SK-N-SH (cell line): ENCODE measurements around the gene C6orf141. TPM values are rescaled to one million over a fixed set of nuclear protein-coding genes. Genes with fewer than 3 reads are reported as not detected.

ENCODE experiments used
- CTCF ChIA-PET: fragments of 300-600, 350-600 bp; formaldehyde crosslinking; extraction: SDS; loops from one replicate; lab custom pipeline; 2021; lab: Yijun Ruan, JAX
- POLR2A ChIA-PET: fragments of 350-600 bp; sonication (Branson Sonifier 250); formaldehyde crosslinking; extraction: SDS; loops from one replicate; lab custom pipeline; 2020; ENCODE audit warnings: antibody characterized with exemption, inconsistent platforms; lab: Yijun Ruan, JAX
- DNase-seq: peaks from one replicate; pipeline ENCODE4 v3.0.0; 2012
- H2AFZ ChIP-seq: fragments of 200-600 bp; sonication (generic); 2 replicates; pipeline ENCODE4 v1.8.1; 2016; ENCODE audit warnings: antibody characterized with exemption, mild to moderate bottlenecking, low read depth
- H3F3A ChIP-seq: fragments of 200-600 bp; sonication (generic); replicated peaks from 2 replicates; pipeline ENCODE3; 2016; ENCODE audit warnings: antibody characterized with exemption, mild to moderate bottlenecking; ENCODE audit not compliant: insufficient read depth
- H3K27ac ChIP-seq, 2 experiments: fragments of 200-500 bp in 1 of 2; fragments of 200-600 bp in 1 of 2; sonication (Bioruptor generic) in 1 of 2; sonication (generic), shearing (Covaris generic) in 1 of 2; 2 replicates each; pipeline versions ENCODE4 v1.5.1 to v1.6.1; 2014 to 2016; ENCODE audit warnings: low read depth in 2 of 2, inconsistent platforms in 1 of 2, low read length in 1 of 2, mild to moderate bottlenecking in 1 of 2, mixed read lengths in 1 of 2
- H3K27me3 ChIP-seq: fragments of 200-600 bp; sonication (generic), shearing (Covaris generic); 2 replicates; pipeline ENCODE4 v1.6.1; 2016; ENCODE audit warnings: mixed run types; ENCODE audit not compliant: insufficient read depth
- H3K36me3 ChIP-seq, 2 experiments: fragments of 200-500 bp in 1 of 2; fragments of 200-600 bp in 1 of 2; sonication (Bioruptor generic) in 1 of 2; sonication (generic) in 1 of 2; replicated peaks in 1 of 2; 2 replicates each; pipeline versions ENCODE3 to v1.5.1; 2014 to 2016; ENCODE audit warnings: low read length in 1 of 2, mild to moderate bottlenecking in 1 of 2; ENCODE audit not compliant: insufficient read depth in 2 of 2, control insufficient read depth in 1 of 2
- H3K4me1 ChIP-seq, 2 experiments: fragments of 200-500 bp in 1 of 2; fragments of 200-600 bp in 1 of 2; sonication (Bioruptor generic) in 1 of 2; sonication (generic), shearing (Covaris generic) in 1 of 2; 2 replicates each; pipeline versions ENCODE4 v1.5.1 to v1.6.1; 2014 to 2016; ENCODE audit warnings: low read depth in 1 of 2, low read length in 1 of 2, mixed run types in 1 of 2; ENCODE audit not compliant: insufficient read depth in 2 of 2, control insufficient read depth in 1 of 2
- H3K4me2 ChIP-seq: fragments of 200-600 bp; sonication (generic), shearing (Covaris generic); 2 replicates; pipeline ENCODE4 v1.6.1; 2017; ENCODE audit warnings: mixed run types
- H3K4me3 ChIP-seq, 2 experiments: fragments of 200-500 bp in 1 of 2; fragments of 200-600 bp in 1 of 2; sonication (Bioruptor generic) in 1 of 2; sonication (generic), shearing (Covaris generic) in 1 of 2; 2 replicates each; pipeline versions ENCODE4 v1.5.1 to v1.8.1; 2014 to 2016; ENCODE audit warnings: low read depth in 2 of 2, inconsistent platforms in 1 of 2, low read length in 1 of 2, mild to moderate bottlenecking in 1 of 2, mixed read lengths in 1 of 2, moderate library complexity in 1 of 2
- H3K79me2 ChIP-seq: fragments of 200-600 bp; sonication (generic); 2 replicates; pipeline ENCODE4 v1.8.1; 2017; ENCODE audit warnings: mild to moderate bottlenecking; ENCODE audit not compliant: insufficient read depth
- H3K9ac ChIP-seq: fragments of 200-600 bp; sonication (generic); 2 replicates; pipeline ENCODE4 v1.6.1; 2017; ENCODE audit warnings: mixed run types
- H3K9me2 ChIP-seq: fragments of 200-600 bp; sonication (generic); 2 replicates; pipeline ENCODE4 v1.6.1; 2017; ENCODE audit warnings: mixed run types
- H3K9me3 ChIP-seq: fragments of 200-600 bp; sonication (generic); 2 replicates; pipeline ENCODE4 v1.6.1; 2017; ENCODE audit warnings: mixed run types, mild to moderate bottlenecking, moderate library complexity
- H4K20me1 ChIP-seq: fragments of 200-600 bp; sonication (generic); 2 replicates; pipeline ENCODE4 v1.6.1; 2017; ENCODE audit warnings: mild to moderate bottlenecking, mixed run types; ENCODE audit not compliant: insufficient read depth
- CHD2 ChIP-seq: fragments of 150-350 bp; IDR thresholded peaks from 2 replicates; pipeline ENCODE4 v1.6.1; 2018; ENCODE audit warnings: low read length; ENCODE audit not compliant: partially characterized antibody
- EZH2phosphoT487 ChIP-seq: fragments of 200-600 bp; sonication (generic); IDR thresholded peaks from 2 replicates; pipeline ENCODE4 v1.6.1; 2017; ENCODE audit warnings: low read depth, mixed run types, mild to moderate bottlenecking, antibody characterized with exemption, moderate library complexity, borderline replicate concordance
- FOXJ3 ChIP-seq: sonication (generic); formaldehyde crosslinking; IDR thresholded peaks from 2 replicates; pipeline ENCODE4 v1.5.1; 2020; ENCODE audit warnings: mild to moderate bottlenecking, missing genetic modification reagents
- FOXM1 ChIP-seq: IDR thresholded peaks from 2 replicates; pipeline ENCODE4 v1.4.0; 2012; ENCODE audit warnings: low read depth, mild to moderate bottlenecking
- GATA2 ChIP-seq: sonication (generic); formaldehyde crosslinking; IDR thresholded peaks from 2 replicates; pipeline ENCODE4 v1.5.0; 2020; ENCODE audit warnings: mild to moderate bottlenecking, missing genetic modification reagents
- JUND ChIP-seq: IDR thresholded peaks from 2 replicates; pipeline ENCODE4 v1.4.0; 2012
- NFIC ChIP-seq: IDR thresholded peaks from 2 replicates; pipeline ENCODE4 v1.4.0; 2012; ENCODE audit warnings: borderline replicate concordance
- RAD21 ChIP-seq: IDR thresholded peaks from 2 replicates; pipeline ENCODE4 v1.6.1; 2012; ENCODE audit warnings: mild to moderate bottlenecking, low read length
- RFX5 ChIP-seq: IDR thresholded peaks from 2 replicates; pipeline ENCODE4 v1.6.1; 2012; ENCODE audit warnings: mild to moderate bottlenecking, improper control_type of control experiment, low read length
- RXRA ChIP-seq: IDR thresholded peaks from 2 replicates; pipeline ENCODE4 v1.4.0; 2012; ENCODE audit warnings: low read depth, mild to moderate bottlenecking, borderline replicate concordance
- SMC3 ChIP-seq: IDR thresholded peaks from 2 replicates; pipeline ENCODE4 v1.6.1; 2012; ENCODE audit warnings: low read depth, low read length, improper control_type of control experiment
- TAF1 ChIP-seq: IDR thresholded peaks from 2 replicates; pipeline ENCODE4 v1.6.1; 2012; ENCODE audit warnings: low read depth, mild to moderate bottlenecking, low read length, moderate library complexity, borderline replicate concordance
- TCF12 ChIP-seq: IDR thresholded peaks from 2 replicates; pipeline ENCODE4 v1.4.0; 2012
- YY1 ChIP-seq: IDR thresholded peaks from 2 replicates; pipeline ENCODE4 v1.4.0; 2012; ENCODE audit warnings: low read depth, mild to moderate bottlenecking
- WGBS: methylation state at CpG from one replicate; pipeline ENCODE4 v1.1.6; 2017; ENCODE audit warnings: low lambda C conversion rate; 5-methylcytosine and 5-hydroxymethylcytosine counted together
- polyA plus RNA-seq, 3 experiments: library from polyadenylated mRNA; depleted of rRNA; stranded (reverse); fragments of >200 nt; gene quantifications; 2 replicates each; pipeline ENCODE4 v1.2.3, GENCODE V29; 2012
- TF ChIP-seq, protein P1 (sequence below): IDR thresholded peaks from 2 replicates; pipeline ENCODE4 v1.4.0; 2012; ENCODE audit warnings: low read depth, borderline replicate concordance
- TF ChIP-seq, protein P2 (sequence below): IDR thresholded peaks from 2 replicates; pipeline ENCODE4; 2012
- TF ChIP-seq, protein P3 (sequence below): fragments of 200-600 bp; sonication (generic); IDR thresholded peaks from 2 replicates; pipeline ENCODE4 v1.6.1; 2017; ENCODE audit warnings: antibody characterized with exemption, mild to moderate bottlenecking, moderate library complexity
- TF ChIP-seq, protein P4 (sequence below): fragments of 150-350 bp; IDR thresholded peaks from 2 replicates; pipeline ENCODE4 v1.6.1; 2017; ENCODE audit warnings: antibody characterized with exemption, low read length, low read depth, borderline replicate concordance
- TF ChIP-seq, protein P5 (sequence below): IDR thresholded peaks from 2 replicates; pipeline ENCODE4 v1.6.1; 2012; ENCODE audit warnings: mild to moderate bottlenecking, low read depth, low read length, moderate library complexity

The C6orf141 gene
- polyA plus RNA-seq, 1 of the 3 experiments (the other 2 are of a cell fraction): not detected

DNA sequence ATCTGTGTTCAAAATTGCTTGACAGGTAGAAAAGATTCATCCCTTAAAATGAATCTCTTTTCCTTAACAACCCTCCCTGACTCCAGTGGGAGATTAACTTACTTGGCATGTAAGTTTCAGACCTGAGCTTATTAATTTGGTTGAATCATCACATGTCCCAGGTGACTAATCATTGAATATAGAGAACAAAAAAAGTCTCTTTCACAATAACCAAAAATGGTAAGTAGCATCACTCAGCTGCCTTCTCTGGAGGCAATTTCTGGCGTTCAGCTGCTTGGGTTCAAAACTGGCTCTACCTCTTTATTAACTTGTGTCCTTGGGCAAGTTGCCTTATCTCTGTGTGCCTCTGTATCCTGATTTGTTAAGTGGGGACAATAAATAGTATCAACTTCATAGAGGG is 2.9 kb downstream of the C6orf141 start:
- no peaks in the 10 kb centered on the region for H3K36me3 ChIP-seq
- WGBS: 17% methylated on average over 1 of the region's 1 CpG
- no peak for TF ChIP-seq JUND
- TF ChIP-seq FOXM1: no peak
- TF ChIP-seq RFX5: no peak
- TF ChIP-seq EZH2phosphoT487: no peak
- TF ChIP-seq, protein P1, sequence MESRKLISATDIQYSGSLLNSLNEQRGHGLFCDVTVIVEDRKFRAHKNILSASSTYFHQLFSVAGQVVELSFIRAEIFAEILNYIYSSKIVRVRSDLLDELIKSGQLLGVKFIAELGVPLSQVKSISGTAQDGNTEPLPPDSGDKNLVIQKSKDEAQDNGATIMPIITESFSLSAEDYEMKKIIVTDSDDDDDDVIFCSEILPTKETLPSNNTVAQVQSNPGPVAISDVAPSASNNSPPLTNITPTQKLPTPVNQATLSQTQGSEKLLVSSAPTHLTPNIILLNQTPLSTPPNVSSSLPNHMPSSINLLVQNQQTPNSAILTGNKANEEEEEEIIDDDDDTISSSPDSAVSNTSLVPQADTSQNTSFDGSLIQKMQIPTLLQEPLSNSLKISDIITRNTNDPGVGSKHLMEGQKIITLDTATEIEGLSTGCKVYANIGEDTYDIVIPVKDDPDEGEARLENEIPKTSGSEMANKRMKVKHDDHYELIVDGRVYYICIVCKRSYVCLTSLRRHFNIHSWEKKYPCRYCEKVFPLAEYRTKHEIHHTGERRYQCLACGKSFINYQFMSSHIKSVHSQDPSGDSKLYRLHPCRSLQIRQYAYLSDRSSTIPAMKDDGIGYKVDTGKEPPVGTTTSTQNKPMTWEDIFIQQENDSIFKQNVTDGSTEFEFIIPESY: no peak
- TF ChIP-seq, protein P2, sequence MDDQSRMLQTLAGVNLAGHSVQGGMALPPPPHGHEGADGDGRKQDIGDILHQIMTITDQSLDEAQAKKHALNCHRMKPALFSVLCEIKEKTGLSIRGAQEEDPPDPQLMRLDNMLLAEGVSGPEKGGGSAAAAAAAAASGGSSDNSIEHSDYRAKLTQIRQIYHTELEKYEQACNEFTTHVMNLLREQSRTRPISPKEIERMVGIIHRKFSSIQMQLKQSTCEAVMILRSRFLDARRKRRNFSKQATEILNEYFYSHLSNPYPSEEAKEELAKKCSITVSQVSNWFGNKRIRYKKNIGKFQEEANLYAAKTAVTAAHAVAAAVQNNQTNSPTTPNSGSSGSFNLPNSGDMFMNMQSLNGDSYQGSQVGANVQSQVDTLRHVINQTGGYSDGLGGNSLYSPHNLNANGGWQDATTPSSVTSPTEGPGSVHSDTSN: no peak
- no peak for TF ChIP-seq FOXJ3 (CRISPR knock-in tag)
- no peak for TF ChIP-seq NFIC
- TF ChIP-seq, protein P3, sequence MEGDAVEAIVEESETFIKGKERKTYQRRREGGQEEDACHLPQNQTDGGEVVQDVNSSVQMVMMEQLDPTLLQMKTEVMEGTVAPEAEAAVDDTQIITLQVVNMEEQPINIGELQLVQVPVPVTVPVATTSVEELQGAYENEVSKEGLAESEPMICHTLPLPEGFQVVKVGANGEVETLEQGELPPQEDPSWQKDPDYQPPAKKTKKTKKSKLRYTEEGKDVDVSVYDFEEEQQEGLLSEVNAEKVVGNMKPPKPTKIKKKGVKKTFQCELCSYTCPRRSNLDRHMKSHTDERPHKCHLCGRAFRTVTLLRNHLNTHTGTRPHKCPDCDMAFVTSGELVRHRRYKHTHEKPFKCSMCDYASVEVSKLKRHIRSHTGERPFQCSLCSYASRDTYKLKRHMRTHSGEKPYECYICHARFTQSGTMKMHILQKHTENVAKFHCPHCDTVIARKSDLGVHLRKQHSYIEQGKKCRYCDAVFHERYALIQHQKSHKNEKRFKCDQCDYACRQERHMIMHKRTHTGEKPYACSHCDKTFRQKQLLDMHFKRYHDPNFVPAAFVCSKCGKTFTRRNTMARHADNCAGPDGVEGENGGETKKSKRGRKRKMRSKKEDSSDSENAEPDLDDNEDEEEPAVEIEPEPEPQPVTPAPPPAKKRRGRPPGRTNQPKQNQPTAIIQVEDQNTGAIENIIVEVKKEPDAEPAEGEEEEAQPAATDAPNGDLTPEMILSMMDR: no peak
- no peak for TF ChIP-seq TCF12
- no peak for TF ChIP-seq CHD2
- TF ChIP-seq RAD21: no peak
- TF ChIP-seq RXRA: no peak
- TF ChIP-seq, protein P4, sequence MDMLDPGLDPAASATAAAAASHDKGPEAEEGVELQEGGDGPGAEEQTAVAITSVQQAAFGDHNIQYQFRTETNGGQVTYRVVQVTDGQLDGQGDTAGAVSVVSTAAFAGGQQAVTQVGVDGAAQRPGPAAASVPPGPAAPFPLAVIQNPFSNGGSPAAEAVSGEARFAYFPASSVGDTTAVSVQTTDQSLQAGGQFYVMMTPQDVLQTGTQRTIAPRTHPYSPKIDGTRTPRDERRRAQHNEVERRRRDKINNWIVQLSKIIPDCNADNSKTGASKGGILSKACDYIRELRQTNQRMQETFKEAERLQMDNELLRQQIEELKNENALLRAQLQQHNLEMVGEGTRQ: no peak
- TF ChIP-seq SMC3: no peak
- TF ChIP-seq, protein P5, sequence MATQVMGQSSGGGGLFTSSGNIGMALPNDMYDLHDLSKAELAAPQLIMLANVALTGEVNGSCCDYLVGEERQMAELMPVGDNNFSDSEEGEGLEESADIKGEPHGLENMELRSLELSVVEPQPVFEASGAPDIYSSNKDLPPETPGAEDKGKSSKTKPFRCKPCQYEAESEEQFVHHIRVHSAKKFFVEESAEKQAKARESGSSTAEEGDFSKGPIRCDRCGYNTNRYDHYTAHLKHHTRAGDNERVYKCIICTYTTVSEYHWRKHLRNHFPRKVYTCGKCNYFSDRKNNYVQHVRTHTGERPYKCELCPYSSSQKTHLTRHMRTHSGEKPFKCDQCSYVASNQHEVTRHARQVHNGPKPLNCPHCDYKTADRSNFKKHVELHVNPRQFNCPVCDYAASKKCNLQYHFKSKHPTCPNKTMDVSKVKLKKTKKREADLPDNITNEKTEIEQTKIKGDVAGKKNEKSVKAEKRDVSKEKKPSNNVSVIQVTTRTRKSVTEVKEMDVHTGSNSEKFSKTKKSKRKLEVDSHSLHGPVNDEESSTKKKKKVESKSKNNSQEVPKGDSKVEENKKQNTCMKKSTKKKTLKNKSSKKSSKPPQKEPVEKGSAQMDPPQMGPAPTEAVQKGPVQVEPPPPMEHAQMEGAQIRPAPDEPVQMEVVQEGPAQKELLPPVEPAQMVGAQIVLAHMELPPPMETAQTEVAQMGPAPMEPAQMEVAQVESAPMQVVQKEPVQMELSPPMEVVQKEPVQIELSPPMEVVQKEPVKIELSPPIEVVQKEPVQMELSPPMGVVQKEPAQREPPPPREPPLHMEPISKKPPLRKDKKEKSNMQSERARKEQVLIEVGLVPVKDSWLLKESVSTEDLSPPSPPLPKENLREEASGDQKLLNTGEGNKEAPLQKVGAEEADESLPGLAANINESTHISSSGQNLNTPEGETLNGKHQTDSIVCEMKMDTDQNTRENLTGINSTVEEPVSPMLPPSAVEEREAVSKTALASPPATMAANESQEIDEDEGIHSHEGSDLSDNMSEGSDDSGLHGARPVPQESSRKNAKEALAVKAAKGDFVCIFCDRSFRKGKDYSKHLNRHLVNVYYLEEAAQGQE: no peak
- no peak for TF ChIP-seq YY1
- TF ChIP-seq GATA2 (CRISPR knock-in tag): no peak
- TF ChIP-seq TAF1: no peak
- ChIA-PET POLR2A (no interaction called here), CTCF (interaction anchor here (1.6 kb wide), 1 partner anchor 22 kb away, joined by 3 read pairs; no protein-coding TSS in a partner anchor)
- no peaks in the 10 kb centered on the region for H3K79me2 ChIP-seq
- no peaks in the 10 kb centered on the region; a peak in 1 of 4 replicates for H3K4me1 ChIP-seq
- H3K9me2 ChIP-seq: no peaks in the 10 kb centered on the region
- H3K4me3 ChIP-seq: no peak overlapping the region
- H3K27ac ChIP-seq: no peak overlapping the region
- no peak overlapping the region for H3K9ac ChIP-seq
- H3K27me3 ChIP-seq: peaks cover 27% of the 10 kb centered on the region
- DNase-seq: no peak
- no peak overlapping the region for H2AFZ ChIP-seq
- H3K9me3 ChIP-seq: no peaks in the 10 kb centered on the region
- H3K4me2 ChIP-seq: no peak overlapping the region
- H4K20me1 ChIP-seq: no peaks in the 10 kb centered on the region
- no peaks in the 10 kb centered on the region for H3F3A ChIP-seq
